ENCODE measurements around the gene LRRC28. TPM values are rescaled to one million over a fixed set of nuclear protein-coding genes. Genes with fewer than 3 reads are reported as not detected.
"Not testable (repeated sequence)": the region's sequence is repeated elsewhere in the genome, so short reads cannot be mapped to it uniquely, and the experiment has no call there.

LRRC28 gene
- total RNA-seq, 1 experiment from 2014 or later = 21.4 TPM

GRCh38 chr15:99399618-99400017 is 148.3 kb downstream of the LRRC28 start:
- POLR2A ChIA-PET = no interaction called here
- ATAC-seq (no peak), DNase-seq (ENCODE audit: low read depth, low spot score) (no peak)
- Histone ChIP-seq H4K20me1 (ENCODE audit: insufficient read depth) (no peaks in the 10 kb centered on the region), H3K27ac (ENCODE audit: low read depth, low read length) (no peak overlapping the region), H3K4me2 (ENCODE audit: low read length) (no peak overlapping the region), H3K9me3 (ENCODE audit: control insufficient read depth in 1 of 2, insufficient read depth in 1 of 2, low read depth in 1 of 2, low read length in 2 of 2) (no peaks in the 10 kb centered on the region), H3K27me3 (ENCODE audit: insufficient read depth, low read length) (no peaks in the 10 kb centered on the region), H3K79me2 (ENCODE audit: insufficient read depth, low read length) (no peaks in the 10 kb centered on the region), H3K9ac (ENCODE audit: low read length) (no peak overlapping the region), H3K36me3 (ENCODE audit: control insufficient read depth in 1 of 2, insufficient read depth in 2 of 2, low read length in 2 of 2) (no peaks in the 10 kb centered on the region), H3K9me2 (ENCODE audit: insufficient read depth) (no peaks in the 10 kb centered on the region), H3K4me1 (ENCODE audit: control insufficient read depth in 1 of 2, insufficient read depth in 2 of 2, low read length in 2 of 2) (peaks cover 0 to 9% of the 10 kb centered on the region in 2 experiments; a peak in 1 of 4 replicates), H3K4me3 (replicated peaks in 1 of 2; ENCODE audit: low read depth in 1 of 2, low read length in 2 of 2) (no peak overlapping the region), H2AFZ (ENCODE audit: low read depth, low read length, poor library complexity, severe bottlenecking) (no peak overlapping the region)
- CTCF ChIA-PET = interaction anchor here (0.7 kb wide), 1 partner anchor 10 kb away, joined by 3 read pairs; no protein-coding TSS in a partner anchor
- intact Hi-C loops (cut with micrococcal nuclease) = no loop called here
- RAD21 ChIA-PET (ENCODE audit: low non-redundant PET in 1 of 2, low total read pairs in 2 of 2, uncharacterized antibody in 2 of 2, unreplicated experiment in 2 of 2) = no interaction called here
- BruUV-seq (replicated peaks) = no TSS peak
- TF ChIP-seq EZH2 (IDR thresholded peaks at IDR 0.05) (no peak), ZFX (IDR thresholded peaks at IDR 0.05) (no peak), EGR1 (IDR thresholded peaks at IDR 0.05; ENCODE audit: low read depth) (no peak), SRF (IDR thresholded peaks at IDR 0.05; ENCODE audit: low read depth) (no peak), ATF3 (IDR thresholded peaks at IDR 0.05) (no peak), SIN3A (IDR thresholded peaks at IDR 0.05; ENCODE audit: low read depth) (no peak), JUND (IDR thresholded peaks at IDR 0.05) (no peak), ZNF274 (IDR thresholded peaks at IDR 0.05; ENCODE audit: low read depth, low read length) (no peak)

- H3K4me1 ChIP-seq (ENCODE audit: control insufficient read depth in 1 of 2, insufficient read depth in 2 of 2, low read length in 2 of 2); H3K27ac ChIP-seq (ENCODE audit: low read depth, low read length); H3K9ac ChIP-seq (ENCODE audit: low read length); H3K9me2 ChIP-seq (ENCODE audit: insufficient read depth); RAD21 ChIA-PET (ENCODE audit: low non-redundant PET in 1 of 2, low total read pairs in 2 of 2, uncharacterized antibody in 2 of 2, unreplicated experiment in 2 of 2); H3K4me2 ChIP-seq (ENCODE audit: low read length); H2AFZ ChIP-seq (ENCODE audit: low read depth, low read length, poor library complexity, severe bottlenecking); H3K9me3 ChIP-seq (ENCODE audit: control insufficient read depth in 1 of 2, insufficient read depth in 1 of 2, low read depth in 1 of 2, low read length in 2 of 2); H3K36me3 ChIP-seq (ENCODE audit: control insufficient read depth in 1 of 2, insufficient read depth in 2 of 2, low read length in 2 of 2); H3K4me3 ChIP-seq (replicated peaks in 1 of 2; ENCODE audit: low read depth in 1 of 2, low read length in 2 of 2); H4K20me1 ChIP-seq (ENCODE audit: insufficient read depth); intact Hi-C loops (cut with micrococcal nuclease); DNase-seq (ENCODE audit: low read depth, low spot score); CTCF ChIA-PET; H3K27me3 ChIP-seq (ENCODE audit: insufficient read depth, low read length); H3K79me2 ChIP-seq (ENCODE audit: insufficient read depth, low read length); POLR2A ChIA-PET; BruUV-seq (replicated peaks); ATAC-seq: not testable (repeated sequence)
Observed at GRCh38 chr15:99401216-99401615, 149.9 kb downstream of the LRRC28 start.

All from HCT116 (cell line).